HG03139 (cell line): ENCODE data around the gene TANC1.

Source experiments
- ATAC-seq: cut with Tn5 transposase; IDR thresholded peaks from one replicate; pipeline ENCODE4 v1.9.1; 2021; ENCODE audit not compliant: unreplicated experiment

The TANC1 gene

DNA sequence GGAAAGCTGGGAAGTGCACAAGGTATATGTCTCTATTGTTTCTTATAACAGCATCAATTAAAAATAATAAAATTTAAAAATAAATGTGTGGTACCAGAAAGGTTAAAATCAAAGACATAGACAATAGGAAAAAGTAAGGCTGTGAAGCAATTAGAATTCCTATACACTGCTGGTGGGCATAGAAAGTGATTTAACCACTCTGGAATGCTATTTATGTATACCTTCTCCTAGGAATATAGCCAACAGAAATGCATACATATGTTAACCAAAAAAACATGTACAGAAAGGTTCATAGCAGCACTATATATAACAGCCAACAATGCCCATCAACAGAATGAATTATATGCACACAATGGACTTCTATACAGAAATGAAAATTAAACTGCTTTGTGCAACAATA is 275.1 kb downstream of the TANC1 start:
- ATAC-seq: no peak

DNA sequence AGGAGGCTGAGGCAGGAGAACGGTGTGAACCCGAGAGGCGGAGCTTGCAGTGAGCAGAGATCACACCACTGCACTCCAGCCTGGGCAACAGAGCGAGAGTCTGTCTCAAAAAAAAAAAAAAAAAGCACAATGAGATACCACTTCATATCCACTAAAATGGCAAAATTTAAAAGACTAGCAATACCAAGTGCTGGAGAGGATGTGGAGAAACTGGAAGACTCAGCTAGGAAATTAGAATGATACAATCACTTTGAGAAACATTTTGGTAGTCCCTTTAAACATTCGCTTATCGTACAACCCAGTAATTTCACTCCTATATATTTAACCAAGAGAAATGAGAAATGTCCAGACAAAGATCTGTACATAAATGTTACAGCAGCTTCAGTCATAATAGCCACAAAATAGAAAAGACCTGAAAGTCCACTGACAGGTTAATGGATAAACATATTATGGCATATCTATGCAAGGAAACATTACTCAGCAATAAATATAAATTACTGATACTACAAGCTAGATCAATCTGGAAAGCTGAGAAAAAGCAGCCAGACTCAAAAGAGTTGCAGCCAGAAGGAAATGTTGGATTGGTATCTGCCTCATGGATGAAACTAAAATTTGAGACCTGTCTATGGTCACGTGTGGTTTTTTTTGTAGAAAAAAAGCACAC is 278.0 kb downstream of the TANC1 start:
- ATAC-seq: no peak

DNA sequence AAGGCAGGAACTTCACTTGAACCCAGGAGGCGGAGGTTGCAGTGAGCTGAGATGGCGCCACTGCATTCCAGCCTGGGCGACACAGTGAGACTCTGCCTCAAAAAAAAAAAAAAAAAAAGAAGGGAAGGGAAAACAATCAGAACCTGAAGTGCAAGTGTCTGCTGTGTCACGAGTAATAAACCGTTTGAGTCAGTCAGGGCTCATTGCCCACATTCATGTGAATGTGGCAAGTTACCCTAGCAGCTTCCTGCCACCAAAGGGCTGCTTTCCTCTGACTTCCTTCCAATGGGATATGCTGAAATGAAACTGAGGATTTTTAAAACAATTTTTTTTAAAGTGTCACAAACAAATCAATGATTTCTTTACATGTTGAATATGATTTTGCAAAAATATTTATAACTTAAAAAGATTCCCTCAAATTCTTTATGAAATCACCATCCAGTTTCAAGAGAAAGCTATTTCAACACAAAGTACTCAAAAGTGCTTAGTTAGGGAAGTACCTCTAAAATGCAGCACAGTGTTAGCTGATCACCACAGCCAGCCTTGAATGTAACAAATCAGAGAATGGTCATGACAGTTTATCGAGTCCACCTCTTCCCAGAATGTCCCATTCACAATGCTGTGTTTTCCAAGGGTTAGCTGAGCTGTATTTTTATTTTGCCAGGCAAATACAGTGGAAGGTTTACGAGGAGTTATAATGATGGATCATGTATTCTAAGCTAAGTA is 281.7 kb downstream of the TANC1 start:
- ATAC-seq: peak; percentile 65

DNA sequence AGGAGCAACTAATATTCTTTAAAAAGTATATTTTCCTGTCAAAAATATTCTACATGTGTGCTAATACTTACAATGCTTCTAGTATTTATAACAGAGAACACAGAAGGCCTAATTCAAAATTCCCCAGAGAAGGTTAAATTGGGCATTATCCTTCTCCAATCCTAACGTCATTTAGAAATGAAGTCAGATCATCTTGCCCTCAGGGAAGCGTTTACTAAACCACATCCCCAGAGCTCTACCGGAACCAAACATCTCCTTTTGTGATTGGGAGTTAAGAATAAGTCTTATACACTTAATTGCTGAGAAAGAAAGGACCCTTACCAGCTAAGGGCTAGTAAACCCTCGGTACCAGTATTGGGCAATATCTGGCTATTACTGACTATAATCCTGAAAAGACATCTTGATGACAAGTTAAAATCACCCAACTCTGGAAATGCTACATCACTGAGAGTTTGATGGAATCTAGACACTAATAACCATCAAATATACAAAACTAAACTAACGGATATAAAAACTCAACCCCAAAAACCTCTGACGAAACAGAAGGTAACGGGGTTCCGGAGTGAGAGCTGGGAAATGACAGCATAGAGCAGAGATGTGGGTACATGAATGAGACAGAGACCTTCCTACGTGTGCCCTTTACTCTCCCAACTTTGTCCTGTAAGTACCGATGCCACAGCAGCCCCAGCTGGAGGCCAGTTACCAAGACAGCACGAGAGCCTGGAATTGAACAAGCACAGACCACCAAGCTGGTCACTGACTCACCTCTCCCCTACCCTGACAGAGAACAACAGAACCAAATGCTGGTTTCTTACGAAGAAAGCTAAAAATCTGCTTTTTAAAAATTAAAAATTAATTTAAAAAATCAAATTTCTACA is 283.1 kb downstream of the TANC1 start:
- ATAC-seq: no peak

DNA sequence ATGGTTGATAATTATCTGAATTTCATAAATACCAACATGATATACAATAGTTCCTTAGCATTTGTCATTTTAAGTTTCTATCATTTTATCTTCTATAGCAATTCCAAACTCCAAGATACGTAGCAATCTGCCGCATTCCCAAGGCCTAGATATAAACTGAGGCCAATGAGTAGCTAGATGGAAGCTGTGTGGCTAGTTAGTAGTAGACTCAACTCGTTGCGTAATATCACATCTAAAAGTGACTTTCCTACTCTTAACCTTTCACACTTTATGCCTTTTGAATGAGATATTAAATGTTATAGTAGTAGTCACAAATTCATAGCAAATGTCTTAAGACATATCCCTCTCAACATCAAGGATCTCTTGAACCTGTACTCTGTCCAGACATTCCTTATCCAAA is 284.5 kb downstream of the TANC1 start:
- ATAC-seq: no peak

DNA sequence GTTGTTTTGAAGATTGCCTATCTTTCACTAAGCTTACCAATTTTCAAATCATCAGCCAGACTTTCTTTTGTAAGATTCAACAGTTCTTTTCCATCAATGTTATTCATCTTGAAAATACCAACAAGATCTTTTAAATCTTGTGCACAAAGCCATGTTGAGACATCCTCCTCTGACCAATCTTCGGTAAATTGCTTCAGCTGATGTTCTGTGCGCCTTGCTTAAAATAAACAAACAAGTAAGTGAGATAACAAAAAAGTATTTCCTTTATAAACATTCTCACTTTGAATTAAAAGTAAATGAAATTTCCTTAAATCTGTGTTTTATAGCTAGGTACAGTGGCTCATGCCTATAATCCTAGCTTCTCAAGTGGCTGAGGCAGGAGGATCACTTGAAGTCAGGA is 287.7 kb downstream of the TANC1 start:
- ATAC-seq: no peak

DNA sequence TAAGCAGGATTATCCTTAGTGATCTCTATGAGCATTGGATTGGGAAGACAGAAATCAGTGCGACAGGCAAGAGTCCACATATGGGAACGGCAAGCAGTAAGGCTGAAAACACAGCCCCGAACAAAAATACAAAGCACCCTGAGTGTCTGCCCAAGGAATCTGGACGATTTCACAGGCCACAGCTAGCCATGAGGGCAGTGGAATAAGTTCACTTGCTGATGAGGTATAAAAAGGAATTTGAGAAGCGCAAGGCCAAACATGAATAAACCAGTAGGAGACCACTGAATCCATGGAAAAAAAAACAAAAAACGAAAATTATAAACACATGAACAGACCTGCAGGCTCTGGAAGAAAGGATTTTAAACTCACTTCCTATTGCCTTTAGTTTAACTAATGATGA is 293.8 kb downstream of the TANC1 start:
- ATAC-seq: no peak

DNA sequence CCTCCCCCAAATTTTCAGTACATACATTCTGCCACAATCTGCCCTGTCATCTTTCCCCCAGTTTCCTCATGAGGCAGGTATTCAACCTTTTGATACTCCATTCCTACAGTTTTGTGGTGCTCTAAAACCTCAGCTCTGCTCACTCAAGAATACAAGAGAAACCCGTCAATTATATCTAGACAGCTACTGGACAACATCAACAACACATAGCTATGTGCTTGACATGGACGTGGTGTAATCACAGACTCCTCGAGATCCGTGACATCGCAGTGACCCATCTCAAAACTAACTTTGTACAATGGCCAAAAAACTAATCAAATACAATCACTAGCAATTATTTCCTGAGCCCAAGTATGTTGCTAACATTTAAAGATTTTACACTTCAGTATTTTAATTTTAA is 294.5 kb downstream of the TANC1 start:
- ATAC-seq: no peak

DNA sequence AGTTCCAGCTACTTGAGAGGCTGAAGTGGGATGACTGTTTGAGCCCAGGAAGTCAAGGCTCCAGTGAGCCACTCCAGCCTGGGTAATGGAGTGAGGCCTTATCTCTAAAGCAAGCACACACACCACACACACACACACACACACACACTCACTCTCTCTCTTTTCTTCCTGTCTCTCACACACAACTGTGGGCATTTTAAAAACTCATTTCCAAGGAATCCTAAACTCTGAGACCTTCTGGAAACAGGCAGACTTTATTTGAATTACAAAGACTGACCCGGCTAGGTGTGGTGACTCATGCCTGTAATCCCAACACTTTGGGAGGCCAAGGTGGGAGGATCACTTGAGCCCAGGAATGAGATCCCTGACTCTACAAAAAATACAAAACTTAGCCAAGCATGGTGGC is 296.7 kb downstream of the TANC1 start:
- ATAC-seq: no peak

DNA sequence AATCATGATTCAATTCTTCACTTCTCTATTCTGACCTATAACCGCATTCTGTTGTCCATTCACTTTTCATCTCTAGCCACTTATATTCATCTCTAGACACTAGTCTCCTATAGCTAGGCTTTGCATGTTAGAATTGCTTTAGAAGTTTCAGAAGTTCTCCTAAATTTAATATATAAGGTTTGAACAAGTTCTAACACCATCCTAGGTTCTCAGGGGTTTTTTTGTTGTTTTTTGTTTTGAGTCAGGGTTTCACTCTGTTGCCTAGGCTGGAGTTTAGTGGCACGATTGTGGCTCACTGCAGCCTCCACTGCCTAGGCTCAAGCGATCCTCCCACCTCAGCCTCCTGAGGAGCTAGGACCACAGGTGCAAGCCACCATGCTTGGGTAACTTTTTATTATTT is 298.1 kb downstream of the TANC1 start:
- ATAC-seq: no peak

DNA sequence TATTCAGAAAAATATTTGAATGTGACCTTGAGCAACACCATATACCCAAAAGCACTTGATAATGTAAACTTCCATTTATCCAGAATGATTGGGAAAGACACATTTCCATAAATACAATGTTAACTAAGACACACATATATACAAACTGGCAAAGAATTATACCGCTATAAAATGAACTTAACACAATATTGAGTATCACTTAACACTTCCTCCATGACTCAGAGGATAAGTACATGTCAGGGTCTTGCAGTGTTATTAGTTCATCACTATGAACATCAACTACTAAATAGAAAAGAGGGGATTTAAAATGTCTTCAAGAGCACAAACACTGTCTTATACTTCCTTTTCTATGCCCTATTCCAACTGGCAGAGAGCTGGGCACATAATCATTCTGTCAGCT is 299.5 kb downstream of the TANC1 start:
- no peak for ATAC-seq

DNA sequence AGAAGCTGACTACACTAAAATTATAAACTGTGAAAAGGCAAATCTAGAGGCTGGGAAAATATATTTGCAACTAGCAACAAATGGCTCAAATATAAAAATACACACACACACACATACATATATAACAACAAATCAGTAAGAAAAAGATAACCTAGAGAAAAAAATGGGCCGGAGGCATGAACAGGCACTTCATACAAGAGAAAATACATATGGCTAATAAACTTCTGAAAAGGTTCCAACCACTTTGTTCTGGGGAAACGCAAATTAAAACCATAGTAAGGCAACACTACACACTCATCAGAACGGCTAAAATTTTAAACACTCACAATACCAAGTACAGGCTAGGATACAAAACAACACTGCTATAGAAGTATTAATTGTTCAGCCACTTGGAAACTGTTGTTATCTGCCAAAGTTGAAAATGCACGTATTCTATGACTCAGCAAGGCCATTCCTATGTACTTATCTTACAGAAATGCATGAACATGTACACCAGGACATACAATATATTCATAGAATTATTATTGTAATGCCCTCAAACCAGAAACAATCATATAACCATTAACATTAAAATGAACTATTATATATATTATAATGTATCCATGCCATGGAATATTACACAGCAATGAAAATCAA is 302.4 kb downstream of the TANC1 start:
- ATAC-seq: no peak

DNA sequence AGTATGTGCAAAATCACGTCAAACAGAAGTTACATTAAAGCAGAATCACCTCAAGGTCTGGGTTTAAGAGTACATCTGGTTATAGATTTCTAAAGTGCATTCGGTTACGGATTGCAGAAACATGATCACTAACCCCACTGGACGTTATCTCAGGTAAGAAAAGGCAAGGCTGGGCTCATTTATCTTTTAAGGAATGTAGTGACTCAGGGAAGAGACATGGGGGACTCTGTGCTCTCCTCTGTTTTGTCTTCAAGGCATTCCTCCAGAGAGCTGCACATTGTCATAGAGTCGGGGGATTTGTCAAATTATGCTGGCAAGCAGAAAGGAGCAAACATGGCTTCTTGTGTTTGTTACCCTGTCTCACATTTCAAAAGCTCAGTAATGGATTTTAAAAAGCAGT is 303.7 kb downstream of the TANC1 start:
- no peak for ATAC-seq

DNA sequence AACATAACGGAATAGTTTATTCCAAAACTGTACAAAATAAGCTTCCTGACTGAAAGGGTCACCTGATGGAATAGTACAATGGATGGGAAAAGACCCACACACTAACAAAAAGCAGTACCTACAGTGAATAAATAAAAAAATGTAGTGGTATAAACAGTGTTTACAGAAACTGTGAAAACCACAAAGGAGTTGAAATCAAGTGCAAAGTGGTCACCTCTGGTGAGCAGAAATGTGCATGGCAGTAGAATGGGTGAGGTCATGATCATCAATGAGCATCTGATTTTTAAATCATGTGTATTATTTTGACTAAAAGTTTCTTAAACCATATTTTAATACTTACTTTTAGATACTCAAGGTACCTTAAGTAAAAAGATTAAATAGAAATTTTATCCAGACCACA is 306.7 kb downstream of the TANC1 start:
- ATAC-seq: no peak

DNA sequence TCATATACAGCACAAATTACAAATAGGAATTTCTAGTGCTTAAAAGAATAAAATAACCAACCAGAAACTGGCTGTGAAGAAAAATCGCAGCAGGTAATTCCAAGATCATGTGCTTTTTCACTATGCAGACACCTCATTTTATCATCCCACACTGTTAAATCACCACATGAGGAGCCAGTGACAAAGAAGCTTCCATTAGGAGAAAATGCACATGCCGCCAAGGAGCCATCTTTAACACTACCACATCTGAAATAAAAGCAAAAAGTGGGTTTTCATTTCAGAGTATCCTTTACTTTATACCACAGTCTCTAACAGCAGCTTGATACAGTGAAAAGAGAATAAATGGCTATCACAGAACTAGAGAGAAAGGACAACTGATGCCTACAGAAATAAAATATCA is 311.3 kb downstream of the TANC1 start:
- ATAC-seq: no peak

DNA sequence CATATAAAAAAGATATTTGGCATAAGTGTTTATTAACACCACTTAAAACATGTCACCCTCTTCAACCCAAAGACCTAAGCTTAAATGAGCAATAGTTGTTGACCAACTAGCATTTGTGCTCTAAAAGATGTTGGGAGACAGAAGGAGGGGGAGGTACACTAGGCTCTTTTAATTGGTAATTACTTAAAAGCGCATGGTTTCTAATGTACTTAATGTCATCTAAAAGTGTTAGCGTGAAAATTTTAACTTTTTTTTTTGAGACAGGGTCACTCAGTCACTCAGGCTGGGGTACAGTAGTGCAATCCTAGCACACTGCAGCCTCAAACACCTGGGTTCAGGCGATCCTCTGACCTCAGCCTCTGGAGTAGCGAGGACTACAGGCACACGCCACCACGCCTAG is 312.6 kb downstream of the TANC1 start:
- no peak for ATAC-seq
